HG02840 (cell line): ENCODE measurements around the gene SLC6A1.

ENCODE experiments used
- ATAC-seq: cut with Tn5 transposase; IDR thresholded peaks from one replicate; pipeline ENCODE4 v1.9.1; 2021; ENCODE audit warnings: mild to moderate bottlenecking, moderate library complexity, moderate number of reproducible peaks; ENCODE audit not compliant: unreplicated experiment, low FRiP score

Gene SLC6A1

GRCh38 chr3:10968401-10968800 lies 24.1 kb upstream of the SLC6A1 start:
- ATAC-seq: no peak

- no peak for ATAC-seq
Observed at GRCh38 chr3:10970306-10970960, 22.1 kb upstream of the SLC6A1 start.

- no peak for ATAC-seq
Observed at GRCh38 chr3:10972072-10972782, 20.3 kb upstream of the SLC6A1 start.

GRCh38 chr3:10973046-10973595 lies 19.4 kb upstream of the SLC6A1 start:
- no peak for ATAC-seq

GRCh38 chr3:10974131-10974530 lies 18.4 kb upstream of the SLC6A1 start:
- no peak for ATAC-seq

- ATAC-seq: no peak
Observed at GRCh38 chr3:10974746-10975375, 17.7 kb upstream of the SLC6A1 start.

GRCh38 chr3:10975695-10976234 lies 16.8 kb upstream of the SLC6A1 start:
- ATAC-seq: no peak

- ATAC-seq: no peak
Observed at GRCh38 chr3:10976770-10977169, 15.8 kb upstream of the SLC6A1 start.

GRCh38 chr3:10977892-10978510 lies 14.5 kb upstream of the SLC6A1 start:
- ATAC-seq: no peak

- ATAC-seq: no peak
Observed at GRCh38 chr3:10978956-10979355, 13.6 kb upstream of the SLC6A1 start.

- ATAC-seq: no peak
Observed at GRCh38 chr3:10980312-10980711, 12.2 kb upstream of the SLC6A1 start.

- ATAC-seq: no peak
Observed at GRCh38 chr3:10981031-10981430, 11.5 kb upstream of the SLC6A1 start.

- ATAC-seq: no peak
Observed at GRCh38 chr3:10981961-10982360, 10.6 kb upstream of the SLC6A1 start.

- ATAC-seq: no peak
Observed at GRCh38 chr3:10982782-10983181, 9.8 kb upstream of the SLC6A1 start.

GRCh38 chr3:10983219-10983916 lies 9.2 kb upstream of the SLC6A1 start:
- ATAC-seq: no peak

GRCh38 chr3:10984371-10984896 lies 8.1 kb upstream of the SLC6A1 start:
- no peak for ATAC-seq

- no peak for ATAC-seq
Observed at GRCh38 chr3:10985181-10985580, 7.4 kb upstream of the SLC6A1 start.

- no peak for ATAC-seq
Observed at GRCh38 chr3:10986592-10986991, 6.0 kb upstream of the SLC6A1 start.

GRCh38 chr3:10988001-10988665 lies 4.4 kb upstream of the SLC6A1 start:
- ATAC-seq: no peak
